OCI-LY1 (cell line): Measurements from ENCODE around the gene SEL1L3.

ENCODE experiments used
- H2AFZ ChIP-seq: fragments of 200-600 bp; sonication (generic), shearing (Covaris generic); 2 replicates; pipeline ENCODE4 v1.6.0; 2014; ENCODE audit warnings: antibody characterized with exemption, mild to moderate bottlenecking, low read length
- H3F3A ChIP-seq: fragments of 200-600 bp; sonication (generic), shearing (Covaris generic); 2 replicates; pipeline ENCODE4 v1.6.0; 2014; ENCODE audit warnings: mild to moderate bottlenecking, antibody characterized with exemption, low read length, moderate library complexity; ENCODE audit not compliant: insufficient read depth
- H3K27ac ChIP-seq: fragments of 200-600 bp; sonication (generic); 2 replicates; pipeline ENCODE4 v1.5.1; 2014; ENCODE audit warnings: low read length, mixed run types, mild to moderate bottlenecking, low read depth; ENCODE audit not compliant: poor library complexity, severe bottlenecking
- H3K27me3 ChIP-seq: fragments of 200-600 bp; sonication (generic); 2 replicates; pipeline ENCODE4 v1.6.0; 2014; ENCODE audit warnings: antibody characterized with exemption, mild to moderate bottlenecking, low read length, moderate library complexity; ENCODE audit not compliant: insufficient read depth
- H3K36me3 ChIP-seq: fragments of 200-600 bp; sonication (generic); 2 replicates; pipeline ENCODE4 v1.6.1; 2014; ENCODE audit warnings: mild to moderate bottlenecking, antibody characterized with exemption, low read length, moderate library complexity, mixed read lengths; ENCODE audit not compliant: insufficient read depth
- H3K4me1 ChIP-seq: fragments of 200-600 bp; sonication (generic); 2 replicates; pipeline ENCODE4 v1.5.1; 2014; ENCODE audit warnings: mild to moderate bottlenecking, low read length, moderate library complexity; ENCODE audit not compliant: insufficient read depth, severe bottlenecking
- H3K4me2 ChIP-seq: fragments of 200-600 bp; sonication (generic), shearing (Covaris generic); 2 replicates; pipeline ENCODE4 v1.6.1; 2014; ENCODE audit warnings: low read length
- H3K4me3 ChIP-seq: fragments of 200-600 bp; sonication (generic); 2 replicates; pipeline ENCODE4 v1.5.1; 2014; ENCODE audit warnings: low read length, low read depth, mild to moderate bottlenecking, mixed read lengths; ENCODE audit not compliant: poor library complexity, severe bottlenecking
- H3K79me2 ChIP-seq: fragments of 200-600 bp; shearing (Covaris generic); 2 replicates; pipeline ENCODE4 v1.6.1; 2016; ENCODE audit warnings: mixed run types, low read length, mixed read lengths; ENCODE audit not compliant: insufficient read depth
- H3K9ac ChIP-seq: fragments of 200-600 bp; sonication (generic), shearing (Covaris generic); 2 replicates; pipeline ENCODE4 v1.6.1; 2014; ENCODE audit warnings: mild to moderate bottlenecking, low read length, mixed read lengths
- H3K9me2 ChIP-seq: fragments of 200-600 bp; sonication (generic), shearing (Covaris generic); 2 replicates; pipeline ENCODE4 v1.6.1; 2014; ENCODE audit warnings: low read depth, mild to moderate bottlenecking, low read length, mixed read lengths
- H3K9me3 ChIP-seq: fragments of 200-600 bp; shearing (Covaris generic); 2 replicates; pipeline ENCODE4 v1.6.1; 2014; ENCODE audit warnings: low read length, mixed read lengths
- H4K20me1 ChIP-seq: fragments of 200-600 bp; sonication (generic), shearing (Covaris generic); 2 replicates; pipeline ENCODE4 v1.6.0; 2016; ENCODE audit warnings: mild to moderate bottlenecking, low read length; ENCODE audit not compliant: insufficient read depth
- EZH2 ChIP-seq: fragments of 200-600 bp; sonication (generic), shearing (Covaris generic); IDR thresholded peaks from 2 replicates; pipeline ENCODE4 v1.8.0; 2017; ENCODE audit warnings: borderline replicate concordance, mixed run types, mild to moderate bottlenecking, antibody characterized with exemption, low read length, moderate library complexity, mixed read lengths
- TF ChIP-seq, protein P1 (sequence below): fragments of 200-600 bp; sonication (generic), shearing (Covaris generic); IDR thresholded peaks from 2 replicates; pipeline ENCODE4 v1.5.1; 2017; ENCODE audit warnings: mild to moderate bottlenecking, antibody characterized with exemption, low read length, moderate library complexity, mixed read lengths

The SEL1L3 gene

DNA sequence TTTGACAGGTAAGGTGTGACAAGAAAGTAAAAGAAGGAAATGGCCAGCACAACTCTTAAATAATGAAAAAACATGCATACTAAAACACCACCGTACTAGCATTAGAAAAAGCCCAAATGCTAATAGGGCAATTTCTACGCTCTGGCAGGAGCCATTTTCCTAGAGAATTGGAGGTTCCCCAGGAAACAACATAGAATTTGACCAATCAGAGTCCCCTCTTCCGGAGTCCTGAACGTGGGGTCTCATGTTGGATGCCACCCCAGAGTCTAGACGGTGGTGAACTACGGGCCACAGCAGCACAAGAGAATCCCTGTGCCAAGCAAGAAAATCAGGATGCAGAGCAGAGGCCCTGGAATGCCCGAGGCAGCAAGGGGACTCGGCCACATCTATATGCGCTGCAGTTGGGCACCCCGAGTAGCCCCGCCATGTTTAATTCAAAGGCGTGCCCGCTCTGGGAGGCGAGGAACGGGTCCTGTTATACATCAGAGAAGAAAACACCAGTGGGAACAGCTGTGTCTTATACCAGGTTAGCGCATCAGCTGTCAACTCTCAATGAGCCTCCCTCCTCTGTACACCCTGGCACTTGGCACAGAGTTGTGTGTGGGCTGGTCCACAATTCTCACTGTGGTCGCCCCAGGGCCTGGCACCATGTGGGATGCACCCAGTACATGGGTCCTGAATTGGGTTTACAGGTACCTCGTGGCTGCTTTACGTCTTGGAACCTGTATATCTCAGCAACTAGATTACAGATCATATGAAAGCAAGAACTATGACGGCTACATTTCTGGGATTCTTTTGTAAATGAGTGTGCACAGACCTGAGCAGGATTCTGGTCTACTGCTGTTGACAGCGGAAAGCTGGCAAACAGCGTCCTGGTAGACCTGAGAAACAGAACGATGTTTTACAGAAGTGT, 52.1 kb downstream of the SEL1L3 start:
- no peaks in the 10 kb centered on the region for H3K4me1 ChIP-seq

DNA sequence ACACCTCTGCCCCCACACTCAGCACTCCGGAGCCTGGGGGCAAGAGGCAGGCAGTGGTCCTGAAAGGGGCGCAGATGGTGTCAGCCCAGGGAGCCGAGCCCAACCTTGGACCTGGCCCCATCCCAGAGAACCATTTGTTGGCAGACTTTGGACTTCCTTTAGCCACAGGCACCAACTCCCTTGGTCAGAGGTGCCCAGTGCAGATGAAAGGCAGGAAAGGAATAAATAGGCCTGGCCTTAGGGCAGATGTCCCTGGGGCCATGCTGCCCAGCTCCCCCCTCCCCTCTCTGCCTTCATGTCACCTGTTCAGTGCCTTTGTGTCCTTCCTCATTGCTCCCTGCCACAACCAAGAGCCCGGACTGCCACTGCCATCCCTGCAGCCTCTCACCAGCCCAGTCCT, 52.8 kb downstream of the SEL1L3 start:
- no peak overlapping the region for H2AFZ ChIP-seq

More for the DNA sequence above, 52.1 kb downstream of the SEL1L3 start:
- no peak overlapping the region for H3K4me3 ChIP-seq
- no peak overlapping the region for H3K9ac ChIP-seq
- no peak overlapping the region for H2AFZ ChIP-seq
- no peak overlapping the region for H3K4me2 ChIP-seq
- no peak overlapping the region for H3K27ac ChIP-seq
- no peaks in the 10 kb centered on the region for H4K20me1 ChIP-seq
- no peaks in the 10 kb centered on the region for H3K27me3 ChIP-seq
- H3K79me2 ChIP-seq = no peaks in the 10 kb centered on the region
- H3K9me2 ChIP-seq = no peaks in the 10 kb centered on the region
- no peaks in the 10 kb centered on the region for H3K9me3 ChIP-seq
- TF ChIP-seq, protein P1, sequence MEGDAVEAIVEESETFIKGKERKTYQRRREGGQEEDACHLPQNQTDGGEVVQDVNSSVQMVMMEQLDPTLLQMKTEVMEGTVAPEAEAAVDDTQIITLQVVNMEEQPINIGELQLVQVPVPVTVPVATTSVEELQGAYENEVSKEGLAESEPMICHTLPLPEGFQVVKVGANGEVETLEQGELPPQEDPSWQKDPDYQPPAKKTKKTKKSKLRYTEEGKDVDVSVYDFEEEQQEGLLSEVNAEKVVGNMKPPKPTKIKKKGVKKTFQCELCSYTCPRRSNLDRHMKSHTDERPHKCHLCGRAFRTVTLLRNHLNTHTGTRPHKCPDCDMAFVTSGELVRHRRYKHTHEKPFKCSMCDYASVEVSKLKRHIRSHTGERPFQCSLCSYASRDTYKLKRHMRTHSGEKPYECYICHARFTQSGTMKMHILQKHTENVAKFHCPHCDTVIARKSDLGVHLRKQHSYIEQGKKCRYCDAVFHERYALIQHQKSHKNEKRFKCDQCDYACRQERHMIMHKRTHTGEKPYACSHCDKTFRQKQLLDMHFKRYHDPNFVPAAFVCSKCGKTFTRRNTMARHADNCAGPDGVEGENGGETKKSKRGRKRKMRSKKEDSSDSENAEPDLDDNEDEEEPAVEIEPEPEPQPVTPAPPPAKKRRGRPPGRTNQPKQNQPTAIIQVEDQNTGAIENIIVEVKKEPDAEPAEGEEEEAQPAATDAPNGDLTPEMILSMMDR = no peak
- TF ChIP-seq EZH2 = no peak
- no peaks in the 10 kb centered on the region for H3F3A ChIP-seq
- peaks cover 85% of the 10 kb centered on the region for H3K36me3 ChIP-seq

DNA sequence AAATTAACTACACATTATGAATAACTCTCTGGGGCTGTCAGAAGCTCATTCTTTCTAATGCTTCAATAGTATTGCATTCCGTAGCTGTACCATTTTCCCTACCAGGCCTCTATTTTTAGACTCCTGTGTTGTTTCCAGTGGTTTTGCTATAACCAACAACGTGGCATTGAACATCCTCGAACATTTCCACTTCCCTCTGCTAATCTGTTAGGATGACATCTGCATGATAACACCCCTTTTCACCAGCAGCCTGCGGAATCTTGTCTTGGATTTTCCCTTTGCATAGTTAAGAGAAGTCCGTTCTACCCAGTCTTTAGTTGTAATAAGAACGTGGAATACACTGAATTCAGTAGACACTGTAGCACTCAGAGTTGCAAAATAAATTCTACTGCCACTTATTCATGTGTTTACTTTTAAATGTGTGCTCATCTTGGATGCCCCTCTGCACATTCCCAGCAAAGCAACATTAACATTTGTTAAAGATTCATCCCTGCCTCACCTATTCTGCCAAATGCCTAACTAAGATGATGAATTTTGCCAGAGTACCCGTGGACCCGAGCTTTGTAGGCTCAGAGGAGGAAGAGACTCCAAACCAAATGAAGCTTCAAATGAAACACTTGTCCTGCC, 55.6 kb downstream of the SEL1L3 start:
- Histone ChIP-seq H3K4me1 (no peaks in the 10 kb centered on the region), H3K36me3 (peaks cover 88% of the 10 kb centered on the region), H3K79me2 (no peaks in the 10 kb centered on the region), H2AFZ (no peak overlapping the region), H3K27ac (no peak overlapping the region), H3K9me3 (no peaks in the 10 kb centered on the region), H3K9me2 (no peaks in the 10 kb centered on the region), H3K27me3 (no peaks in the 10 kb centered on the region), H3K4me3 (no peak overlapping the region), H3K4me2 (no peak overlapping the region), H3F3A (no peaks in the 10 kb centered on the region), H3K9ac (no peak overlapping the region), H4K20me1 (no peaks in the 10 kb centered on the region)
- no peak for TF ChIP-seq EZH2
- TF ChIP-seq, protein P1 = no peak

More for the DNA sequence above, 52.8 kb downstream of the SEL1L3 start:
- Histone ChIP-seq H3K36me3 (peaks cover 85% of the 10 kb centered on the region), H4K20me1 (no peaks in the 10 kb centered on the region), H3K27me3 (no peaks in the 10 kb centered on the region), H3K9me3 (no peaks in the 10 kb centered on the region), H3K9ac (no peak overlapping the region), H3K9me2 (no peaks in the 10 kb centered on the region), H3F3A (no peaks in the 10 kb centered on the region), H3K27ac (no peak overlapping the region), H3K4me2 (no peak overlapping the region), H3K4me1 (no peaks in the 10 kb centered on the region), H3K79me2 (no peaks in the 10 kb centered on the region), H3K4me3 (no peak overlapping the region)
- no peak for TF ChIP-seq EZH2
- TF ChIP-seq, protein P1 = no peak
